Measurements from ENCODE around the gene STRIP2.
"Not testable (repeated sequence)": the region's sequence is repeated elsewhere in the genome, so short reads cannot be mapped to it uniquely, and the experiment has no call there.

Gene STRIP2

GRCh38 chr7:129433847-129434674 is at the start of gene STRIP2:
Gene STRIP2, plus strand, starts transcription at chr7:129434432. Its CDS starts 41 bp downstream, at chr7:129434473.
- DNase-seq (ENCODE audit: low read depth in 2 of 3, low spot score in 2 of 3): peak; percentile 84 to 95 (median 85)

- no peak for DNase-seq (ENCODE audit: low read depth in 2 of 3, low spot score in 2 of 3)
These were observed 49.1 kb upstream of the STRIP2 start for GRCh38 chr7:129385116-129385515.

- DNase-seq (ENCODE audit: low read depth in 2 of 3, low spot score in 2 of 3): no peak
These were observed 48.6 kb upstream of the STRIP2 start for GRCh38 chr7:129385598-129385997.

GRCh38 chr7:129386506-129386905 is 47.7 kb upstream of the STRIP2 start:
- DNase-seq (ENCODE audit: low read depth in 2 of 3, low spot score in 2 of 3): no peak

- no peak for DNase-seq (ENCODE audit: low read depth in 2 of 3, low spot score in 2 of 3)
These were observed 46.7 kb upstream of the STRIP2 start for GRCh38 chr7:129387537-129387936.

GRCh38 chr7:129388333-129389098 is 45.7 kb upstream of the STRIP2 start:
- no peak for DNase-seq (ENCODE audit: low read depth in 2 of 3, low spot score in 2 of 3)

- no peak for DNase-seq (ENCODE audit: low read depth in 2 of 3, low spot score in 2 of 3)
These were observed 44.4 kb upstream of the STRIP2 start for GRCh38 chr7:129389829-129390228.

- no peak for DNase-seq (ENCODE audit: low read depth in 2 of 3, low spot score in 2 of 3)
These were observed 43.9 kb upstream of the STRIP2 start for GRCh38 chr7:129390314-129390713.

- no peak for DNase-seq (ENCODE audit: low read depth in 2 of 3, low spot score in 2 of 3)
These were observed 42.6 kb upstream of the STRIP2 start for GRCh38 chr7:129391546-129392171.

- DNase-seq (ENCODE audit: low read depth in 2 of 3, low spot score in 2 of 3): no peak
These were observed 41.0 kb upstream of the STRIP2 start for GRCh38 chr7:129393255-129393654.

GRCh38 chr7:129394101-129394500 is 40.1 kb upstream of the STRIP2 start:
- no peak for DNase-seq (ENCODE audit: low read depth in 2 of 3, low spot score in 2 of 3)

- DNase-seq (ENCODE audit: low read depth in 2 of 3, low spot score in 2 of 3): no peak
These were observed 39.0 kb upstream of the STRIP2 start for GRCh38 chr7:129394982-129395914.

- no peak for DNase-seq (ENCODE audit: low read depth in 2 of 3, low spot score in 2 of 3)
These were observed 32.8 kb upstream of the STRIP2 start for GRCh38 chr7:129401228-129401966.

- no peak for DNase-seq (ENCODE audit: low read depth in 2 of 3, low spot score in 2 of 3)
These were observed 32.0 kb upstream of the STRIP2 start for GRCh38 chr7:129401967-129402860.

- no peak for DNase-seq (ENCODE audit: low read depth in 2 of 3, low spot score in 2 of 3)
These were observed 28.7 kb upstream of the STRIP2 start for GRCh38 chr7:129405527-129405926.

GRCh38 chr7:129410238-129410637 is 24.0 kb upstream of the STRIP2 start:
- not testable (repeated sequence) for DNase-seq (ENCODE audit: low read depth in 2 of 3, low spot score in 2 of 3)

- no peak for DNase-seq (ENCODE audit: low read depth in 2 of 3, low spot score in 2 of 3)
These were observed 21.7 kb upstream of the STRIP2 start for GRCh38 chr7:129412501-129412900.

GRCh38 chr7:129417073-129417472 is 17.2 kb upstream of the STRIP2 start:
- no peak for DNase-seq (ENCODE audit: low read depth in 2 of 3, low spot score in 2 of 3)

- no peak for DNase-seq (ENCODE audit: low read depth in 2 of 3, low spot score in 2 of 3)
These were observed 12.4 kb upstream of the STRIP2 start for GRCh38 chr7:129421717-129422250.

Measured in activated CD8-positive, alpha-beta memory T cell treated with anti-CD3 and anti-CD28 coated beads for 48 hours (primary cell).